Mononuclear cell (primary cell): ENCODE data around the gene CCDC78. TPM values are rescaled to one million over a fixed set of nuclear protein-coding genes. Genes with fewer than 3 reads are reported as not detected.

Experiments used
- H3K27me3 ChIP-seq: 2 replicates; pipeline ENCODE4 v1.6.0; 2011; ENCODE audit warnings: low read length, control low read depth; ENCODE audit not compliant: insufficient read depth
- H3K4me1 ChIP-seq: 2 replicates; pipeline ENCODE4 v1.5.1; 2011; ENCODE audit warnings: mild to moderate bottlenecking, low read length, control low read depth; ENCODE audit not compliant: insufficient read depth
- H3K4me3 ChIP-seq: 2 replicates; pipeline ENCODE4 v1.5.1; 2011; ENCODE audit warnings: mild to moderate bottlenecking, low read length, moderate library complexity
- H3K9me3 ChIP-seq: 2 replicates; pipeline ENCODE4 v1.5.1; 2011; ENCODE audit warnings: low read depth, mild to moderate bottlenecking, control low read depth, low read length
- total RNA-seq: library from RNA; depleted of rRNA; stranded (reverse); fragments of >200 nt; gene quantifications from one replicate; pipeline ENCODE4 v1.2.3, GENCODE V29; 2012

Gene CCDC78
- total RNA-seq, 1 donor: 1.0 TPM

DNA sequence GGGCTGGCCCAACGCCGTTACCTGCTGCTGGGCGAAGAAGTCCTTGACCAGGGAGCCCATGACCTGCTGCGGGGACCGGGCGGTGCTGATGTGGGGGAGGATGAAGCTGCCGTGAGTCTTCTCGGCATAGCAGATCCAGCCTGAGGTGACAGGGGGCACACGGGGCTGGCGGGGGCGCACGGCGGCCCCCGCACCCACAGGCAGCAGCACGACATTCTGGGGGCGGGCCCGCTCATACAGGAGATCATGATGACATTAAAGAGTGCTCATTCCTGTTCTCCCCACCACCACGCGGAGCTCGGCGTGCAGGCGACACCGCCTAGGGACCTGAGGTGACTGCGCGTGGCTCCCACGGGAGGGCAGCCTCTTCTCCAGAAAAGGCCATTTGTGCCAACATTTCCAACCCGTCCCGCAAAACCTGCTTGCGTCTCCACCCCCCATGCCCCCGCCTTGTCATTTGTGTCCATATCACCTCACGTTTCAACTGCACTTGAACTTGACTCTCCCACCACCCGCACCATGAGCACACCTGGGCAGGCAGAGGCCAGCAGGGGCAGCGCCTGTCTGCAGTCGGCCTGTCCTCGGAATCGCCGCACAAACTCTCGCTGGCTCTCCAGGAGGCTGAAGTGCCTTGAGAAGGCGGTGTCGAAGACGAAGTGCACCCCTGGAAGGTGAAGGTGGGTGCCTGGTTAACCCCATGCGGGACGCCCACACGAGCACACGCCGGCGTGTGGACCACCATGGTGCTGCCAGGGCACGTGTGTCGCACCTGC lies 8.2 kb upstream of the CCDC78 start:
- no peaks in the 10 kb centered on the region for H3K9me3 ChIP-seq
- peaks cover 3% of the 10 kb centered on the region for H3K4me1 ChIP-seq
- H3K27me3 ChIP-seq: no peaks in the 10 kb centered on the region
- no peak overlapping the region for H3K4me3 ChIP-seq

DNA sequence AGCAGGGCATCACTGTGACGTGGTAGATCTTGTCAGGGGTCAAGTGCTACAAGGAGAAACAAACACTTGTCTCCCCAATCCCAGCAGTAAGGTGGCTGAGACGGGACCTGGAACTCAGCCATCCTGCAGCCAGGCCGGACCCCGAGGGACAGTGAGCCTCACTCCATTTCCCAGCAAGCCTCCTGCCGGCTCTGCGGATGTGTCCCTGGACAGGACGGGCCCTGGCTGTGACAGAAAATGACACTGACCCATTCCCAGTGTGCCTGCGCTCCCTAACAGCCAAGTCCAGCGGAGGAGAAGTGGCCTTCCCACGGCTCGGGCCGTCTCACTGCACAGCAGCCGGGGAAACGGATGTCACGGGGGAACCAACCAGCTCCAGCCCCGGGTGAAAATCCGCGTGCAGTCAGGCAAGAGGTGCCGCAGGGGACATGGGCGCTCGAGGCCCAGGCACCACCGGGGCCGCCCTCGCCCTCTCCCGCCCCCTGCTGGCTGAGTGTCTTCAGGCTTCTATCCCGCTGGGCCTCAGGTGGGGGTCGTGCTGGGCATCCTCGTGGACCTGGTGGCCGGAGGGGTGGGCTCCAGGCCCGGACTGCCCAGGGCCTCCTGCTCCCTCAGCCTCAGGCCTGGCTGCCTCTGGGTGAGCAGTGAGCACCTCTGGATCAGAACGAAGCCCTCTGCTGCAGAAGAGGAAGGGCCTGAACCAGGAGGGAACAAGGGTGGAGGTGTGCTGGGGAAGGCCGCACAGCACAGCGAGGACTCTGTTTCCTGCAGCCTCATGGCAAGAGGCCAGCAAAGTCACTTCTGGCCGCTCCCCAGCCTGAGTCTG lies 7.4 kb upstream of the CCDC78 start:
- no peaks in the 10 kb centered on the region for H3K9me3 ChIP-seq
- H3K4me3 ChIP-seq: no peak overlapping the region
- no peaks in the 10 kb centered on the region for H3K27me3 ChIP-seq
- peaks cover under 1% of the 10 kb centered on the region for H3K4me1 ChIP-seq

DNA sequence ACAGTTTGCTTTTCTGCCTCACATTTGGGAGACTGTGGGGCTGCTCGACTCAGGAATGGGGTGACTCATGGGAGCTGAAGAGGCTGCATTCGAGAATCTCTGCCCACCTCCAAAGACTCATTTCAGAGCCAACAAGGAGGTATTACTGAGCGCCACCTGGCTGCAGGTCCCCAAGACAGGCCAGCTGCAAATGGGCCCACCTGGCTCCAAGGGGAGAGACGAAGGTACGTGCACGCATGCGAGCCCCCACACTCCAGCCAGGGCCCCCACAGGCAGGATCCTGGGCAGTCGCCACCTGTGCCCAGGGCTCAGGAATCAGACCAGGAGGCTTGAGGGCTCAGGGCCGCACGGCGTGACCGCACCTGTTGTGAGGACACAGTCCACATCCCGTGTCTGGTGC lies 6.7 kb upstream of the CCDC78 start:
- Histone ChIP-seq H3K27me3 (no peaks in the 10 kb centered on the region), H3K4me3 (no peak overlapping the region)

DNA sequence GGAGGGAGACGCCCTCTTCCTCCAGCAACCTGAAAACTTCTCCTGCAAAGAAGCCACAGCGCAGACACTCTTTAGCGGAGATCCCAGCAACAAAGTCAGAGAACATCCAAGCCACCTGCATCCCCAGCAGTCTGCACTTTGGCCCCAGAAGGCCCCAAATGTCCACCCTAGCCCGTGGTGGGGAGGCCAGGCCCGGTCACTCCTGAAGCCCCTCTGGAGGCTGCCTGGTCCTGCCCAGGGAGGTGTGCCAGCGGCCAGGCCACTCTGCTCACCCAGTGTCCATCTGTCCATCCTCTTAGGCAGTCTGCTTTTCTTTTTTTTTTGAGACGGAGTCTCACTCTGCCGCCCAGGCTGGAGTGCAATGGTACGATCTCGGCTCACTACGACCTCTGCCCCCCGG lies 6.1 kb upstream of the CCDC78 start:
- Histone ChIP-seq H3K4me3 (no peak overlapping the region), H3K4me1 (peaks cover 8% of the 10 kb centered on the region), H3K9me3 (no peaks in the 10 kb centered on the region), H3K27me3 (no peaks in the 10 kb centered on the region)

More for the DNA sequence above, 6.7 kb upstream of the CCDC78 start:
- H3K4me1 ChIP-seq: peaks cover 3% of the 10 kb centered on the region
- no peaks in the 10 kb centered on the region for H3K9me3 ChIP-seq

DNA sequence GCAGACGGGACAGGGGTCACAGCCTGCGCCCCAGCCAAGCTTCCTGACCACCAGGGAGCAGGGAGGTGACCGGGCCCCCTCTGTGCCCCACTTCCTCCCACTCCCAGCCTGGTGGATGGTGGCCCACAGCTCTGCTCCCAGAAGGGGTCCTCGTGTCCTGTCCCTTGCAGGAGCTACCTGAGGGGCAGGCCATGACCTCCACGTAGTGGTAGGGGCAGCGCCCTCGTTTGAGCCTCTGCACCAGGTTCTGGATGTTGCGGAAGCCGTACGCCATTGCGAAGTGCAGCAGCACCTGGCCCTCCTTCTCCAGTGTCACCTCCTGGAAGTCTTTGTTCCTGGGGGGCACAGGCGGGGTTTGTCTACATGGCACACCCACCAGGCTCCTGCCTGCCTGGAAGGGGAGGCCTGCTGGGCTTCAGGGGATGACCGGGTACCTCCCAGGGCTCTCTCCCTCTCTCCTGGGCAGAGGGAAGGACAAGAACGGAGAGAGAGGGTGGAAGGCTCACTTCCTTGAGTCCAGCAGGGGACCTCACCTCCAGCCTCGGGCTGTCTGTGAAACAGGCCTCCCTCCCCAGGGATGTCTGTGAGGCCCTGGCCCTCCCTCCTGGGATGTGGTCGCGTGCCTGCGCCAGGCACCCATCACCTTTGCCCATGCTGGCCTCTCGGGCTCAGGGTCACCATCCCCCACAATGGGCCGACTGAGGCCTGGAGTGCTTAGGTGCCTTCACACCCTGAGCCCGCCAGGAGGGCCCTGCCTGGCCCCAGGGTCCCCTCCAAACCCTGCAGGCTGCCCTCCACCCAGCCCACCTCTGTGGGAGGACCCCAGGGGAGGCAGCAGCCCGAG lies 4.6 kb upstream of the CCDC78 start:
- H3K27me3 ChIP-seq: peaks cover 2% of the 10 kb centered on the region
- H3K4me1 ChIP-seq: peaks cover 15% of the 10 kb centered on the region
- no peaks in the 10 kb centered on the region for H3K9me3 ChIP-seq
- H3K4me3 ChIP-seq: no peak overlapping the region

DNA sequence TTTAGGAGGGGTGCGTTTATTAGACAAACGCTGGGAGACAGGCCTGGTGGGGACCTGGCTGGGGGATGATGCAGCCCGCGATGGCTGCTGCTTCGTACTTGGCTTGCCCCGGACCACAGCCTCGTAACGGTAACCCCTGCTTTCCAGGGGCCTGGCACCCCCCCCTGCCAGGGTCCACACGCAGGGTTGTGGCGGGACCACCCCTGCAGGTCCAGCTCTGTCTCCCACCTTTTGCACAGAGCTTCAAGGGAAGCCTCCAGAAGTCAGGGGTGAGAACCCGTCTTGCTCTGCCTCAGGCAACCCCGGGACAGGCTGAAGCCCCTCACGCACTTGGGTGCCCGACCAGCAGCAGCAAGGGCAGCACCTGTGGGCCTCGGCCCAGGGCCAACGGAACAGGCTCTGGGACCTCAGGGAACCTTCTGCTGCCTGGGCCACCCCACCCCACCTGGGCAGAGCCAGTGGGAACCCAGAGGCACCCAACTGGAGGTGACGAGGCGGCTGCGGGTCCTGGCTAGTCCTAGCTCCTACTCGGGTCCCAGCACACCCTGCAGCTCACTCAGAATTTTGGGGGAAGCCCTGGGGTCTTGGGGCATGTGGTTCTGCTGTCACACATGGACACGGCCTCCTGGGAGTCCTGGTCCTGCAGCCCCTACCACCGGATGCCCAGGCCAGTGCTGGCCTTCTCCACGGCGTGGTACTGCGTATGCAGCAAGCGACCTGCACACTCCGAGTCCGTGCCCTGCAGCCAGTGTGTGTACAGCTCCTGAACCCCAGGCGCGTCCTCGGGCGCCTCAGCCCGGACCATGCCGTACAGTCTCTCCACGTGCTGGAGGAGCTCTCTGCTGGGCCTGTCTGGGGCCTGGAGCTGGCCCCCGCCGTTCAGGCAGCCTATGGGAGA lies 3.8 kb upstream of the CCDC78 start:
- no peaks in the 10 kb centered on the region for H3K9me3 ChIP-seq
- no peak overlapping the region for H3K4me3 ChIP-seq
- peaks cover 15% of the 10 kb centered on the region for H3K4me1 ChIP-seq
- H3K27me3 ChIP-seq: peaks cover 2% of the 10 kb centered on the region

DNA sequence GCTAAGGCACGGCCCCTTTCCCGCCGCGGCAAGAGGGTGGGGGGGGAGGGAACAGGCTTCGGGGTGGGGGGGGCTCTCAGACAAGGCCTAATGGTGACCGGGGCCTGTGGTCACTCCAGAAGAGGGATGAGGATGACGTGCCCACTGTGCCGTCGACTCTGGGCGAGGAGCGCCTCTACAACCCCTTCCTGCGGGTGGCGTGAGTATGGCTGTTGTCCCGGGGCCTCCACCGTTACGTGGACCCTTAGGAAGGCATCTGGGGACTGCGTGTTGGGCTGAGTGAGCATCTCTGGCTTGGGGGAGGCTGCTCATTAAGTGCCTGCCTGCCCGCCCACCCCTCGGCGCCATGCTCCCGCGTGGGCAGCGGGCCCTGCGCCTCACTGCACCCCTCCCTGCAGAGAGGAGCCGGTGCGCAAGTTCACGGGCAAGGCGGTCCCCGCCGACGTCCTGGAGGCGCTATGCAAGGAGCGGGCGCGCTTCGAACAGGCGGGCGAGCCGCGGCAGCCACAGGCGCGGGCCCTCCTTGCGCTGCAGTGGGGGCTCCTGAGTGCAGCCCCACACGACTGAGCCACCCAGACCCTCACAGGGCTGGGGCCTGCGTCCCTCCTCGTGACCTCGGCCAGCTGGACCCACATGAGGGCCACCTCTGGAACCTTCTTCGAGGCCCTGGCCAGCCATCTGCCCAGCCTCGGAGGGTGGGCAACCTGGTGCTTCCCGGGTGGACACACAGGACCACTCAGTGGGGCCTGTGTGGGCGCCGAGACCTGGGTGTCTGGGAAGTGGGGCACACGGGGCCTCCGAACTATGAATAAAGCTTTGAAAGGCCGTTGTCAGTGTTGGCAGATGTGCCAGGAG lies 2.9 kb upstream of the CCDC78 start:
- Histone ChIP-seq H3K4me1 (peaks cover 15% of the 10 kb centered on the region), H3K27me3 (peaks cover 2% of the 10 kb centered on the region), H3K9me3 (no peaks in the 10 kb centered on the region), H3K4me3 (no peak overlapping the region)

DNA sequence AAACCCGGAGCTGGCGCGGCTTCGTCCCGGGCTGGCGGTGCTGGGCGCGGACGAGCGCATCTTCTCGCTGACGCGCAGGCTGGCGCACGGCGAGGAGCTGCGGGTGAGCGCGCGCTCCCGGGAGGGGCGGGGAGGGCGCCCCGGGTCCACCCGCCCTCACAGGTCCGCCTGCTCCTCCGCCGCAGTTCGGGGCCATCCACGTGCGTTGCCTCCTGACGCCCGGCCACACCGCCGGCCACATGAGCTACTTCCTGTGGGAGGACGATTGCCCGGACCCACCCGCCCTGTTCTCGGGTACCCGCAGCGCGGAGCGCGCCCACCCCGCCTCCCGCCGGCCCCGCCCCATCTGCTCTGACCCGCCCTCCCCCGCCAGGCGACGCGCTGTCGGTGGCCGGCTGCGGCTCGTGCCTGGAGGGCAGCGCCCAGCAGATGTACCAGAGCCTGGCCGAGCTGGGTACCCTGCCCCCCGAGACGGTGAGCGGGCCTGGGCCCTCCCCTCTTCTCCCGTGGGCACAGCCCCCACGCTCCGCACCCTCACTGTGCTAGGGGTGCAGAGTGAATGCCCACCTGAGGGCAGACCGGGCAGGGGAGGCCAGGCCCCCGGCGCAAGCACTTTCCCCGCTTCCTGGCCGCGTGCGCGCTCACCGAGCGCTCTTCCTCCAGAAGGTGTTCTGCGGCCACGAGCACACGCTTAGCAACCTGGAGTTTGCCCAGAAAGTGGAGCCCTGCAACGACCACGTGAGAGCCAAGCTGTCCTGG lies 2.1 kb upstream of the CCDC78 start:
- Histone ChIP-seq H3K4me3 (no peak overlapping the region), H3K4me1 (peaks cover 15% of the 10 kb centered on the region), H3K27me3 (peaks cover 2% of the 10 kb centered on the region), H3K9me3 (no peaks in the 10 kb centered on the region)

DNA sequence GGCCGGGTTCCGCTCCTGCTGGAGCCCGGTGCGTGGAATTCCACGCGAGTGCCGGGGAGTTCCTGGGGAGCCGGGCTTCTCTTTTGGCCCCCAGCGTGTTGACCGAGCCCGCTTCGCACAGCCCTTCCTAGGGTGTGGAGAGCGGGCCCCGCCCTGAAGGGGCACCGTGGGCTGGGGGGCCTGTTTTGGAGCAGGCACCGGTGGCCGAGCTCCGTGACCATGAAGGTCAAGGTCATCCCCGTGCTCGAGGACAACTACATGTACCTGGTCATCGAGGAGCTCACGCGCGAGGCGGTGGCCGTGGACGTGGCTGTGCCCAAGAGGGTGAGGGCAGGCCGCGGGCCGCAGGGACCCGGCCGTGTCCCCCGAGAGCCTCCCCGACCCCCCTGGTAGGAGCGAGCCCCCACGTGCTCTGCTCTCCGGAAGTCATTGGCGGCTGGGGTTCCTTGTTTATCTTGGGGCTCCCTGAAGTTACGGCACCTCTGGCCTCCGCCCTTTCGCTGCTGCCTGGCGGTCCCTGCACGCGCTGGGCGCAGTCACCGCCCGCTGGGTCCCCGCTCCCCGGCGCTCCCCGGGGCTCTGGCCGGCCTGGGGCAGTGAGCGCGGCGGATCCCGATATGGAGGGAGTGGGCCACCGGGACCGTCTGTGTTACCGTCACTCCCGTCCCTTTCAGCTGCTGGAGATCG lies 1.2 kb upstream of the CCDC78 start:
- H3K4me3 ChIP-seq: peak overlapping the region; percentile 39
- H3K4me1 ChIP-seq: peaks cover 15% of the 10 kb centered on the region
- peaks cover 2% of the 10 kb centered on the region for H3K27me3 ChIP-seq
- no peaks in the 10 kb centered on the region for H3K9me3 ChIP-seq

DNA sequence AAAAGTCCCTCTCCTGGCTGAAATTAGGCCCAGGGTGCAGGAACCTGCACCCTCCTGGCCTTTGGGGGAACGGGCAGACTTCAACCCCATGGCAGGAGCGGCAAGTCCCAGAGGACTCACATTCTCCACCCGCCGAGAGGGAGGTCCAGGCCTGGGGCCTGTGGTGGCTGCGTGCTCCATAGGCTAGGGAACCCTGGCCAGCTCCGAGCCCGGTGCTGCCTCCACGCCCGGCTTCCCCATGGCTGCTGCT lies 130 bp downstream of the CCDC78 start:
- H3K9me3 ChIP-seq: no peaks in the 10 kb centered on the region
- H3K27me3 ChIP-seq: peaks cover 2% of the 10 kb centered on the region
- peaks cover 25% of the 10 kb centered on the region for H3K4me1 ChIP-seq
- no peak overlapping the region for H3K4me3 ChIP-seq

DNA sequence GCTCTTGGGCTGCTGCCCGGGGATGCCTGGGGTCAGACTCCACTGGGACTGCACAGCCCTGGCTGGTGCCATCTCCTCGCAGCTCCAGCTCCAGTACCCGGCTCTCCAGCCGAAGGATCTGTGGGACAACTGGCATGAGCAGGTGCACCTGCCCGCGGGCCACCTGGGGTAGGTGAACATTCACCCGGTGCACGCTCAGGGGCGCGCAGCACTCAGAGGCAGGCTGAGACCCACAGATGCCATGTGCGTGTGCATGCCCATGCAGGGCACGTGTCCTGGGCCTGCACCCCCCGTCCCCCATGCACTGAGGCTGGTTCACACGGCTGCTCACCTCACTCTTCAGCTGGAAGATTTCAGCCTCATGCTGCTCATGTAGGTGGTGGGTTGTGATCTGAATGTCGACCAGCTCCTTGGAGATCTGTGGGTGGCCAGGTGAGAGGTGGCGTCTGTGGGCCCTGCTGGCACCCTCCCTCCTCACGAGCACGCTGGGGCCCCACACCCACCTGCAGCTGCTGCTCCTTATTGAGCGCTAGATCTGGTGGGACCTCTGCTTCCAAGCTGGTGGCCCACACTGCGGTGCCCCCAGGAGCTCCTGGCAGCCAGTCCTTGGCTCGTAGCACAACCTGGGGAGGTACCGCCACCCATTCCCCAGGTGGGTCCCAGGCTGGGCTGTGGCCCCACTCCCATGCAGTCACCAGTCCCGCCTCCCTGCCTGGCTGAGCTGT lies 618 bp downstream of the CCDC78 start:
- Histone ChIP-seq H3K4me3 (no peak overlapping the region), H3K4me1 (peaks cover 25% of the 10 kb centered on the region), H3K9me3 (no peaks in the 10 kb centered on the region), H3K27me3 (peaks cover 2% of the 10 kb centered on the region)

DNA sequence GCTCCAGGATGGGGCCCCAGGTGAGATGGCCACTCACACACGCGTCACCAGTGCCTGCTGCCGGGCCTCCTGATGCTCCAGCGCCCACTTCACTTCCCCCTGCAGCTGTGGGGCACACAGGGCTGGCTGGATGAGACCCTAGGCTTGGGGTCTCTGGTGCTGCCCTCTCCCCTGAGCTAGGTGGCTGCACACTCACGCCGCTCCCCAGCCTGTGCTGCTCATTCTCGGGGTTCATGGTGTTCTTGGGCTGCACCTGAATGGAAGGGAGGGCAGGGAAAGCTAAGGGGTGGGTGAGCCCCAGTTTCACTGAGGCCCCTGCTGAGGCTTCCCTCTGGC lies 1.2 kb downstream of the CCDC78 start:
- Histone ChIP-seq H3K9me3 (no peaks in the 10 kb centered on the region), H3K27me3 (peaks cover 2% of the 10 kb centered on the region), H3K4me3 (no peak overlapping the region), H3K4me1 (peaks cover 32% of the 10 kb centered on the region)
